Transverse colon (tissue), 4 donors: ENCODE results near the gene KRT72. TPM values are rescaled to one million over a fixed set of nuclear protein-coding genes. Genes with fewer than 3 reads are reported as not detected.
A peak's percentile ranks its signal among the peaks of the same experiment; 100 is the strongest.

Experiments
- DNase-seq: peaks from one replicate; pipeline ENCODE4 v3.0.0-alpha.2; 2019
- H3K27ac ChIP-seq, 4 donors: fragments of 200-600 bp; sonication (generic); 2 replicates each; pipeline ENCODE4 v1.5.1; 2016 to 2018; ENCODE audit warnings: inconsistent platforms in 4 of 4
- H3K27me3 ChIP-seq: fragments of 200-600 bp; sonication (generic); 2 replicates; pipeline ENCODE4 v1.5.1; 2017; ENCODE audit warnings: inconsistent platforms
- H3K36me3 ChIP-seq, 4 donors: fragments of 200-600 bp; sonication (generic); 2 replicates each; pipeline ENCODE4 v1.5.1; 2017 to 2019; ENCODE audit warnings: inconsistent platforms in 4 of 4
- H3K4me1 ChIP-seq, 4 donors: fragments of 200-600 bp; sonication (generic); 2 replicates each; pipeline ENCODE4 v1.5.1; 2017 to 2020; ENCODE audit warnings: inconsistent platforms in 4 of 4
- H3K4me3 ChIP-seq, 4 donors: fragments of 200-600 bp; sonication (generic); 1 replicate in 1 of 4; 2 replicates in 3 of 4; pipeline versions ENCODE4 v1.5.1 to v1.6.1; 2017 to 2019; ENCODE audit warnings: inconsistent platforms in 4 of 4
- H3K9me3 ChIP-seq, 2 donors: fragments of 200-600 bp; sonication (generic); 2 replicates each; pipeline ENCODE4 v1.5.1; 2017 to 2019; ENCODE audit warnings: inconsistent platforms in 2 of 2
- CTCF ChIP-seq, 5 experiments: fragments of 200-600 bp in 3 of 5; fragments of 450-650 bp in 2 of 5; sonication (generic) in 3 of 5; IDR thresholded peaks; 1 replicate in 2 of 5; 2 replicates in 3 of 5; pipeline ENCODE4 v1.5.1; 2016 to 2017; ENCODE audit warnings: antibody characterized with exemption in 5 of 5, inconsistent platforms in 3 of 5, mild to moderate bottlenecking in 2 of 5, moderate library complexity in 1 of 5
- EP300 ChIP-seq: sonication (generic); formaldehyde crosslinking; IDR thresholded peaks from one replicate; pipeline ENCODE4 v1.6.1; 2017; ENCODE audit warnings: antibody characterized with exemption, low read depth
- POLR2A ChIP-seq: fragments of 450-650 bp; IDR thresholded peaks from one replicate; pipeline ENCODE4 v1.6.1; 2016; ENCODE audit warnings: antibody characterized with exemption, mild to moderate bottlenecking, moderate library complexity
- POLR2AphosphoS5 ChIP-seq, 3 donors: sonication (generic); formaldehyde crosslinking; IDR thresholded peaks; one replicate each; pipeline ENCODE4 v1.6.1; 2016; ENCODE audit warnings: antibody characterized with exemption in 3 of 3
- whole genome bisulfite sequencing, 2 donors: methylation state at CpG; one replicate each; pipeline ENCODE4 v1.1.5; 2018; ENCODE audit warnings: low coverage in 1 of 2; 5-methylcytosine and 5-hydroxymethylcytosine counted together
- in situ Hi-C, 4 donors: fragments of 200-750 bp; cut with MboI; loops; one replicate each; pipeline versions ENCODE4 v1.15.0 to v1.15.1; 2017; ENCODE audit warnings: low sequenced_read_pairs in 3 of 4, low pct_ligation_motif_present in 1 of 4, low pct_unique_long_range_greater_than_20kb in 1 of 4
- intact Hi-C: fragments of 100-400 bp; cut with DNase I; formaldehyde crosslinking; loops from one replicate; pipeline ENCODE4 v1.15.1; 2023; ENCODE audit warnings: low total_unique reads
- total RNA-seq, 4 donors: library from RNA; depleted of rRNA; stranded (reverse); fragments of >200 nt; gene quantifications; one replicate each; pipeline ENCODE4 v1.1.0, GENCODE V29; 2016

KRT72 gene
- total RNA-seq, 4 donors from 2014 or later = not detected

GRCh38 chr12:52561880-52562449 is 39.3 kb downstream of the KRT72 start:
- TF ChIP-seq POLR2AphosphoS5 (IDR thresholded peaks at IDR 0.05) = no peak
- no peak for TF ChIP-seq EP300
- TF ChIP-seq CTCF (IDR thresholded peaks at IDR 0.05) = peak in 3 of 5 experiments; percentile 20 to 36 (median 25)
- no peak for TF ChIP-seq POLR2A
- Histone ChIP-seq H3K27ac (no peak overlapping the region), H3K27me3 (peaks cover 6% of the 10 kb centered on the region), H3K4me1 (no peaks in the 10 kb centered on the region), H3K36me3 (no peaks in the 10 kb centered on the region), H3K9me3 (no peaks in the 10 kb centered on the region), H3K4me3 (no peak overlapping the region)
- in situ Hi-C loops = no loop called here
- WGBS, 2 donors = 13 to 56% methylated on average over 1 to 3 of the region's 3 CpGs
- no peak for DNase-seq
- intact Hi-C loops = no loop called here

- TF ChIP-seq POLR2A = no peak
- TF ChIP-seq EP300 = no peak
- TF ChIP-seq POLR2AphosphoS5 (IDR thresholded peaks at IDR 0.05) = no peak
- TF ChIP-seq CTCF (IDR thresholded peaks at IDR 0.05) = no peak
- Histone ChIP-seq H3K4me3 (no peak overlapping the region), H3K27me3 (peaks cover 6% of the 10 kb centered on the region), H3K4me1 (no peaks in the 10 kb centered on the region), H3K36me3 (no peaks in the 10 kb centered on the region), H3K27ac (no peak overlapping the region), H3K9me3 (no peaks in the 10 kb centered on the region)
- intact Hi-C loops = no loop called here
- no peak for DNase-seq
- in situ Hi-C loops = no loop called here
- WGBS, 2 donors = 42 to 84% methylated on average over 2 to 4 of the region's 4 CpGs
Measured at GRCh38 chr12:52559979-52560378, 41.3 kb downstream of the KRT72 start.

- TF ChIP-seq EP300 = no peak
- TF ChIP-seq POLR2AphosphoS5 (IDR thresholded peaks at IDR 0.05) = no peak
- no peak for TF ChIP-seq POLR2A
- TF ChIP-seq CTCF (IDR thresholded peaks at IDR 0.05) = no peak
- WGBS, 2 donors = 0 to 70% methylated on average over 1 to 8 of the region's 8 CpGs
- H3K36me3 ChIP-seq = no peaks in the 10 kb centered on the region
- intact Hi-C loops (no loop called here), in situ Hi-C loops (no loop called here)
- peaks cover 6% of the 10 kb centered on the region for H3K27me3 ChIP-seq
- no peak overlapping the region for H3K4me3 ChIP-seq
- no peaks in the 10 kb centered on the region for H3K9me3 ChIP-seq
- H3K27ac ChIP-seq = no peak overlapping the region
- no peak for DNase-seq
- no peaks in the 10 kb centered on the region for H3K4me1 ChIP-seq
Measured at GRCh38 chr12:52558781-52559445, 42.4 kb downstream of the KRT72 start.

- TF ChIP-seq POLR2AphosphoS5 (IDR thresholded peaks at IDR 0.05) (no peak), EP300 (no peak), CTCF (IDR thresholded peaks at IDR 0.05) (no peak), POLR2A (no peak)
- peaks cover 6% of the 10 kb centered on the region for H3K27me3 ChIP-seq
- no peak overlapping the region for H3K27ac ChIP-seq
- H3K4me3 ChIP-seq = no peak overlapping the region
- no peak for DNase-seq
- H3K36me3 ChIP-seq = no peaks in the 10 kb centered on the region
- H3K4me1 ChIP-seq = no peaks in the 10 kb centered on the region
- WGBS, 2 donors = 29 to 69% methylated on average over 1 to 2 of the region's 2 CpGs
- H3K9me3 ChIP-seq = no peaks in the 10 kb centered on the region
- intact Hi-C loops = no loop called here
- in situ Hi-C loops = no loop called here
Measured at GRCh38 chr12:52557476-52557875, 43.8 kb downstream of the KRT72 start.
